ENCODE measurements around the gene DYRK1A. TPM values are rescaled to one million over a fixed set of nuclear protein-coding genes. Genes with fewer than 3 reads are reported as not detected.

DYRK1A gene
- total and polyA plus RNA-seq, 2 of the 13 experiments (the other 11 are each of a cell fraction or from before 2014, with no cell fraction given) = 24.6 to 34.2 TPM

DNA sequence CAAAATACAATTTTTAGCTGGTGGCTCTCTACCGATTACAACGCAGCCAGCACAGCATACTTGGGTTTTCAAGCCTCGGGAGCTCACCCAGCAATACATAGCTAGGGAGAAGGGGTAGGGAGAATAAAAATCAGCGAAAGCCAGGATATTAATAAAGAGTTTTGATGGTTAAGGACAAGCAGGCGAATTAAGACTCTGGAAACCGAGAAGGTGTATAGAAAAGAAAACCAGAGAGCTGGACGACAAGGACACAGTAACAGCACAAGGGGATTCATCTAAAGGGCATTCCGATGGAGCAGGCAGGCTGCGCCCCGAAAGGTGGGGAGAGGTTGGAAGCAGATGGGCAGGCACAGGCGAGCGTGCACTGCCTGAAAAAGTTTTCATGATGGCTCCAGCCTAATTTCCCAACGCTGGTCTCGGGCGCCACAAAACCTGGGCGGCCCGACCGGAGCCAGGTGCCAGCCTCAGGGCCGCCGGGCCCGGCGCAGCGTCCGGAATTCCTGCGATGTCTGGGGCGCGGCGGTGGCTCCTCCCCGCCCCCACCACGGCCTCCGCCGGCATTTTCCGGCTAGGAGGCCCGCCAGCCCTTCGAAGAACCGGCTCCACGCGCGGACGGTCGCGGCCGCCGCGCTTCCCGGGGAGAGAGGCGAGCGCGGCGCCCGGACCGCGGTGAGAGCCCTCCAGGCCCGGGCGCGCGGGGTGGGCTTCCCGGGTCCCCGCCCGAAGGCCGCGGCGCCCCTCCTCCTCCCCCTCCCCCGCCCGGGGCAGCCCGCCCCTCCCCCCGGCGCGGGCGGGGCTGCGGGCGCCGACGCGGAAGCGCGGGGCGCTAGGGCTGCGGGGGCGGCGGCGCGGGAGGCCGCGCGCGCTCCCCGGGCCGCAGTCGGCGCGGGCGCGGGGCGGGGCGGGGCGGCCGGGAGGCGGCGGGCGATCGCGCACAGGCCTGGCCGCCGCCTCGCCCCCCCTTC lies 774 bp upstream of the DYRK1A start (continued):
- TF ChIP-seq KLF13 (CRISPR knock-in tag; IDR thresholded peaks at IDR 0.05) = no peak
- TF ChIP-seq, protein P1, sequence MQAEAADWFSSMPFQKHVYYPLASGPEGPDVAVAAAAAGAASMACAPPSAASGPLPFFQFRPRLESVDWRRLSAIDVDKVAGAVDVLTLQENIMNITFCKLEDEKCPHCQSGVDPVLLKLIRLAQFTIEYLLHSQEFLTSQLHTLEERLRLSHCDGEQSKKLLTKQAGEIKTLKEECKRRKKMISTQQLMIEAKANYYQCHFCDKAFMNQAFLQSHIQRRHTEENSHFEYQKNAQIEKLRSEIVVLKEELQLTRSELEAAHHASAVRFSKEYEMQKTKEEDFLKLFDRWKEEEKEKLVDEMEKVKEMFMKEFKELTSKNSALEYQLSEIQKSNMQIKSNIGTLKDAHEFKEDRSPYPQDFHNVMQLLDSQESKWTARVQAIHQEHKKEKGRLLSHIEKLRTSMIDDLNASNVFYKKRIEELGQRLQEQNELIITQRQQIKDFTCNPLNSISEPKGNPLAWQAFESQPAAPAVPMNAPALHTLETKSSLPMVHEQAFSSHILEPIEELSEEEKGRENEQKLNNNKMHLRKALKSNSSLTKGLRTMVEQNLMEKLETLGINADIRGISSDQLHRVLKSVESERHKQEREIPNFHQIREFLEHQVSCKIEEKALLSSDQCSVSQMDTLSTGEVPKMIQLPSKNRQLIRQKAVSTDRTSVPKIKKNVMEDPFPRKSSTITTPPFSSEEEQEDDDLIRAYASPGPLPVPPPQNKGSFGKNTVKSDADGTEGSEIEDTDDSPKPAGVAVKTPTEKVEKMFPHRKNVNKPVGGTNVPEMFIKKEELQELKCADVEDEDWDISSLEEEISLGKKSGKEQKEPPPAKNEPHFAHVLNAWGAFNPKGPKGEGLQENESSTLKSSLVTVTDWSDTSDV (CRISPR knock-in tag; IDR thresholded peaks at IDR 0.05) = no peak
- TF ChIP-seq, protein P2, sequence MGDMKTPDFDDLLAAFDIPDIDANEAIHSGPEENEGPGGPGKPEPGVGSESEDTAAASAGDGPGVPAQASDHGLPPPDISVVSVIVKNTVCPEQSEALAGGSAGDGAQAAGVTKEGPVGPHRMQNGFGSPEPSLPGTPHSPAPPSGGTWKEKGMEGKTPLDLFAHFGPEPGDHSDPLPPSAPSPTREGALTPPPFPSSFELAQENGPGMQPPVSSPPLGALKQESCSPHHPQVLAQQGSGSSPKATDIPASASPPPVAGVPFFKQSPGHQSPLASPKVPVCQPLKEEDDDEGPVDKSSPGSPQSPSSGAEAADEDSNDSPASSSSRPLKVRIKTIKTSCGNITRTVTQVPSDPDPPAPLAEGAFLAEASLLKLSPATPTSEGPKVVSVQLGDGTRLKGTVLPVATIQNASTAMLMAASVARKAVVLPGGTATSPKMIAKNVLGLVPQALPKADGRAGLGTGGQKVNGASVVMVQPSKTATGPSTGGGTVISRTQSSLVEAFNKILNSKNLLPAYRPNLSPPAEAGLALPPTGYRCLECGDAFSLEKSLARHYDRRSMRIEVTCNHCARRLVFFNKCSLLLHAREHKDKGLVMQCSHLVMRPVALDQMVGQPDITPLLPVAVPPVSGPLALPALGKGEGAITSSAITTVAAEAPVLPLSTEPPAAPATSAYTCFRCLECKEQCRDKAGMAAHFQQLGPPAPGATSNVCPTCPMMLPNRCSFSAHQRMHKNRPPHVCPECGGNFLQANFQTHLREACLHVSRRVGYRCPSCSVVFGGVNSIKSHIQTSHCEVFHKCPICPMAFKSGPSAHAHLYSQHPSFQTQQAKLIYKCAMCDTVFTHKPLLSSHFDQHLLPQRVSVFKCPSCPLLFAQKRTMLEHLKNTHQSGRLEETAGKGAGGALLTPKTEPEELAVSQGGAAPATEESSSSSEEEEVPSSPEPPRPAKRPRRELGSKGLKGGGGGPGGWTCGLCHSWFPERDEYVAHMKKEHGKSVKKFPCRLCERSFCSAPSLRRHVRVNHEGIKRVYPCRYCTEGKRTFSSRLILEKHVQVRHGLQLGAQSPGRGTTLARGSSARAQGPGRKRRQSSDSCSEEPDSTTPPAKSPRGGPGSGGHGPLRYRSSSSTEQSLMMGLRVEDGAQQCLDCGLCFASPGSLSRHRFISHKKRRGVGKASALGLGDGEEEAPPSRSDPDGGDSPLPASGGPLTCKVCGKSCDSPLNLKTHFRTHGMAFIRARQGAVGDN (CRISPR knock-in tag; IDR thresholded peaks at IDR 0.05) = peak; percentile 78
- TF ChIP-seq, protein P3, sequence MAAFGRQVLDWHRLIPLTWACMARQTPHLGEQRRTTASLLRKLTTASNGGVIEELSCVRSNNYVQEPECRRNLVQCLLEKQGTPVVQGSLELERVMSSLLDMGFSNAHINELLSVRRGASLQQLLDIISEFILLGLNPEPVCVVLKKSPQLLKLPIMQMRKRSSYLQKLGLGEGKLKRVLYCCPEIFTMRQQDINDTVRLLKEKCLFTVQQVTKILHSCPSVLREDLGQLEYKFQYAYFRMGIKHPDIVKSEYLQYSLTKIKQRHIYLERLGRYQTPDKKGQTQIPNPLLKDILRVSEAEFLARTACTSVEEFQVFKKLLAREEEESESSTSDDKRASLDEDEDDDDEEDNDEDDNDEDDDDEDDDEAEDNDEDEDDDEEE (CRISPR knock-in tag; IDR thresholded peaks at IDR 0.05) = 0 out of 2 replicates have a peak, but pooled peaks have one; percentile 43
- TF ChIP-seq FOXO1 (CRISPR knock-in tag; IDR thresholded peaks at IDR 0.05) = no peak
- TF ChIP-seq, protein P4, sequence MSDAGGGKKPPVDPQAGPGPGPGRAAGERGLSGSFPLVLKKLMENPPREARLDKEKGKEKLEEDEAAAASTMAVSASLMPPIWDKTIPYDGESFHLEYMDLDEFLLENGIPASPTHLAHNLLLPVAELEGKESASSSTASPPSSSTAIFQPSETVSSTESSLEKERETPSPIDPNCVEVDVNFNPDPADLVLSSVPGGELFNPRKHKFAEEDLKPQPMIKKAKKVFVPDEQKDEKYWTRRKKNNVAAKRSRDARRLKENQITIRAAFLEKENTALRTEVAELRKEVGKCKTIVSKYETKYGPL (CRISPR knock-in tag; IDR thresholded peaks at IDR 0.05) = no peak
- TF ChIP-seq, protein P5, sequence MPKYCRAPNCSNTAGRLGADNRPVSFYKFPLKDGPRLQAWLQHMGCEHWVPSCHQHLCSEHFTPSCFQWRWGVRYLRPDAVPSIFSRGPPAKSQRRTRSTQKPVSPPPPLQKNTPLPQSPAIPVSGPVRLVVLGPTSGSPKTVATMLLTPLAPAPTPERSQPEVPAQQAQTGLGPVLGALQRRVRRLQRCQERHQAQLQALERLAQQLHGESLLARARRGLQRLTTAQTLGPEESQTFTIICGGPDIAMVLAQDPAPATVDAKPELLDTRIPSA (CRISPR knock-in tag; IDR thresholded peaks at IDR 0.05; ENCODE audit: borderline replicate concordance) = no peak
- no peak for TF ChIP-seq ZNF746 (CRISPR knock-in tag; IDR thresholded peaks at IDR 0.05)
- TF ChIP-seq CBFB (CRISPR knock-in tag; IDR thresholded peaks at IDR 0.05) = peak; percentile 59; the same call in 1 of the 2 replicates
- TF ChIP-seq TAF1 (CRISPR knock-in tag; IDR thresholded peaks at IDR 0.05) = peak; percentile 70
- no peak for TF ChIP-seq ZNF335 (CRISPR knock-in tag; IDR thresholded peaks at IDR 0.05)
- TF ChIP-seq PITX1 (CRISPR knock-in tag; IDR thresholded peaks at IDR 0.05) = no peak
- TF ChIP-seq, protein P6, sequence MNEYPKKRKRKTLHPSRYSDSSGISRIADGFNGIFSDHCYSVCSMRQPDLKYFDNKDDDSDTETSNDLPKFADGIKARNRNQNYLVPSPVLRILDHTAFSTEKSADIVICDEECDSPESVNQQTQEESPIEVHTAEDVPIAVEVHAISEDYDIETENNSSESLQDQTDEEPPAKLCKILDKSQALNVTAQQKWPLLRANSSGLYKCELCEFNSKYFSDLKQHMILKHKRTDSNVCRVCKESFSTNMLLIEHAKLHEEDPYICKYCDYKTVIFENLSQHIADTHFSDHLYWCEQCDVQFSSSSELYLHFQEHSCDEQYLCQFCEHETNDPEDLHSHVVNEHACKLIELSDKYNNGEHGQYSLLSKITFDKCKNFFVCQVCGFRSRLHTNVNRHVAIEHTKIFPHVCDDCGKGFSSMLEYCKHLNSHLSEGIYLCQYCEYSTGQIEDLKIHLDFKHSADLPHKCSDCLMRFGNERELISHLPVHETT (CRISPR knock-in tag; conservative IDR thresholded peaks at IDR 0.05) = peak; percentile 42; the same call in 1 of the 2 replicates
- no peak for TF ChIP-seq RFXAP (CRISPR knock-in tag; IDR thresholded peaks at IDR 0.05; ENCODE audit: borderline replicate concordance)
- TF ChIP-seq SALL1 (CRISPR knock-in tag; IDR thresholded peaks at IDR 0.05) = peak; percentile 71
- TF ChIP-seq HNRNPL (IDR thresholded peaks at IDR 0.05; ENCODE audit: low read depth, low read length) = 0 out of 2 replicates have a peak, but pooled peaks have one; percentile 62
- peak; percentile 33 for TF ChIP-seq HOXA3 (CRISPR knock-in tag; IDR thresholded peaks at IDR 0.05)
- TF ChIP-seq ZNF605 (CRISPR knock-in tag; IDR thresholded peaks at IDR 0.05) = no peak
